ENCODE measurements around the gene ELMO3.

- TF ChIP-seq POLR2AphosphoS5 (IDR thresholded peaks at IDR 0.05; ENCODE audit: low read depth) (no peak), CTCF (IDR thresholded peaks at IDR 0.05; ENCODE audit: insufficient read depth, low read length) (no peak), REST (IDR thresholded peaks at IDR 0.05; ENCODE audit: insufficient replicate concordance, low read depth) (no peak), GABPA (IDR thresholded peaks at IDR 0.05; ENCODE audit: low read depth) (no peak)
These were observed 47.8 kb downstream of the ELMO3 start for GRCh38 chr16:67246756-67247191.

Data from HL-60 (cell line).